ENCODE measurements around the gene HDAC10.

DNA sequence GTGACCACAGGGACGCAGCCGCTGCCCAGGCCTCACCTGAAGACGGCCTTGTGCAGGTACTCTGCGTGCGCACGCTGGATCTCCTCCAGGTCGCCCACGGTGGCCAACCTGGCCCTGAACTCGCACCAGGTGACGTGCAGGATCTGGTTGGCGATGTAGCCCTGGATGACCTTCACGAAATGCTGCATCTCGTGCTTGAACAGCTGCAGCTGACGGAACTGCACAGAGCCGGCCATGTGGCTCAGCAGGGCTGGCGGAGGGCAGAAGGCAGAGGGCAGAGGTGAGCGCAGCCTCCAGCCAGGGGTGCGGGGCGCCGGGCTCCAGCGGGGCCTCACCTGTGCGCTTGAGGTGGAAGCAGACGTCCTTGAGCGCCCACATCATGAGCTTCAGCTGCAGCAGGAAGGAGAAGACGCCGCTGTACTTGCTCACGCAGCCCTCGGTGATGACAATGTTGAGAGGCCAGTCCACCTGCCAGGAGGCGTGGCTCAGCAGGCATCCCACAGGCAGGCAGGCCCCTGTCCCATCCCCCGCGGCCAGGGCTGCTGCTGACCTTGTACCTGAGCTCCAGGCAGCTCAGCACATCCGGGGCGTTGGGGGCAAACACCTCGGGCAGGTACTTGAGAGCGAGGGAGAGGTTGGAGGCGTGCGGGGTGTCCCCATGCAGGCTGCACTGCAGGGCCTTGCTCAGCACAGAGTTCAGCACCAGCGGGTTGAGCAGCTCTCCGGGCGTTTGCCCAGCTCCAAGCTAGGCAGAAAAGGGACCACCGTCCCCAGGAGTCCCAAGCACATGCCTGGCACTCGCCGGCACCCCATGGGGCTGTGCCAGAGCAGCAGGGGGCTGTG lies 32.7 kb downstream of the HDAC10 start:
- TF ChIP-seq, protein P1, sequence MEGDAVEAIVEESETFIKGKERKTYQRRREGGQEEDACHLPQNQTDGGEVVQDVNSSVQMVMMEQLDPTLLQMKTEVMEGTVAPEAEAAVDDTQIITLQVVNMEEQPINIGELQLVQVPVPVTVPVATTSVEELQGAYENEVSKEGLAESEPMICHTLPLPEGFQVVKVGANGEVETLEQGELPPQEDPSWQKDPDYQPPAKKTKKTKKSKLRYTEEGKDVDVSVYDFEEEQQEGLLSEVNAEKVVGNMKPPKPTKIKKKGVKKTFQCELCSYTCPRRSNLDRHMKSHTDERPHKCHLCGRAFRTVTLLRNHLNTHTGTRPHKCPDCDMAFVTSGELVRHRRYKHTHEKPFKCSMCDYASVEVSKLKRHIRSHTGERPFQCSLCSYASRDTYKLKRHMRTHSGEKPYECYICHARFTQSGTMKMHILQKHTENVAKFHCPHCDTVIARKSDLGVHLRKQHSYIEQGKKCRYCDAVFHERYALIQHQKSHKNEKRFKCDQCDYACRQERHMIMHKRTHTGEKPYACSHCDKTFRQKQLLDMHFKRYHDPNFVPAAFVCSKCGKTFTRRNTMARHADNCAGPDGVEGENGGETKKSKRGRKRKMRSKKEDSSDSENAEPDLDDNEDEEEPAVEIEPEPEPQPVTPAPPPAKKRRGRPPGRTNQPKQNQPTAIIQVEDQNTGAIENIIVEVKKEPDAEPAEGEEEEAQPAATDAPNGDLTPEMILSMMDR (IDR thresholded peaks at IDR 0.05; ENCODE audit: poor library complexity), result no peak
- TF ChIP-seq EZH2 (IDR thresholded peaks at IDR 0.05; ENCODE audit: borderline replicate concordance) (no peak), EZH2phosphoT487 (IDR thresholded peaks at IDR 0.05; ENCODE audit: low read depth, severe bottlenecking, unreplicated experiment) (no peak)
